ENCODE data around the gene TAL2. TPM values are rescaled to one million over a fixed set of nuclear protein-coding genes. Genes with fewer than 3 reads are reported as not detected.

The TAL2 gene
- total and polyA plus RNA-seq, 9 of the 15 experiments (the other 6 are each of a cell fraction or from before 2014, with no cell fraction given): 0.21 to 3.7 (median 1.1) TPM; not detected in 1

GRCh38 chr9:105712297-105712696 is 50.0 kb downstream of the TAL2 start:
- Histone ChIP-seq H3K4me1 (replicated peaks in 1 of 2; ENCODE audit: control insufficient read depth in 2 of 2, insufficient read depth in 2 of 2, low read length in 2 of 2) (peaks cover 0 to 14% of the 10 kb centered on the region in 2 experiments; a peak in 1 of 5 replicates), H3K4me3 (no peak overlapping the region), H3K4me2 (ENCODE audit: insufficient read depth, low read length) (no peak overlapping the region), H3K27ac (ENCODE audit: extremely low read depth, low read depth, low read length) (no peak overlapping the region), H4K20me1 (replicated peaks; ENCODE audit: control insufficient read depth, insufficient read depth, low read length) (no peaks in the 10 kb centered on the region), H3K9ac (ENCODE audit: insufficient read depth in 1 of 2, low read depth in 2 of 2, low read length in 2 of 2) (no peak overlapping the region), H3K36me3 (ENCODE audit: control insufficient read depth, insufficient read depth, low read length) (peaks cover 17% of the 10 kb centered on the region; the same call in 2 of the 3 replicates), H3K9me1 (ENCODE audit: control insufficient read depth, insufficient read depth, low read length) (no peaks in the 10 kb centered on the region), H3K27me3 (ENCODE audit: control insufficient read depth in 2 of 2, insufficient read depth in 2 of 2, low read length in 2 of 2) (no peaks in the 10 kb centered on the region), H3K79me2 (ENCODE audit: control insufficient read depth, insufficient read depth, low read length) (0 out of 3 replicates have a peak, but pooled peaks cover 4% of the 10 kb centered on the region), H2AFZ (ENCODE audit: low read depth, low read length) (no peak overlapping the region), H3K9me3 (replicated peaks; ENCODE audit: control insufficient read depth, insufficient read depth, low read depth, low read length) (no peaks in the 10 kb centered on the region)
- in situ Hi-C loops (cut with MboI) (loop anchor here (10.0 kb wide), 1 partner anchor 97 kb away; no protein-coding TSS in a partner anchor), intact Hi-C loops (cut with micrococcal nuclease) (no loop called here)
- ATAC-seq (no peak), FAIRE-seq (no peak), DNase-seq (ENCODE audit: extremely low read depth in 1 of 4, low spot score in 3 of 4) (no peak)
- ChIA-PET CTCF (ENCODE audit: low intra/inter-chr PET ratio) (no interaction called here), POLR2A (interaction anchor here (0.7 to 1.0 kb wide), 2 partner anchors 19 to 597 kb away, joined by 3 read pairs; no protein-coding TSS in a partner anchor)
- WGBS (ENCODE audit: insufficient coverage, low coverage, missing lambda C conversion rate): 38% methylated on average over 1 of the region's 1 CpG
- TF ChIP-seq ARNT (IDR thresholded peaks at IDR 0.05): no peak
- TF ChIP-seq PYGO2 (tag; IDR thresholded peaks at IDR 0.05): no peak
- TF ChIP-seq CEBPB (tag; IDR thresholded peaks at IDR 0.05): peak; percentile 73
- no peak for TF ChIP-seq CEBPG (CRISPR knock-in tag; IDR thresholded peaks at IDR 0.05)
- peak in 1 of 2 experiments; percentile 61; a peak in 2 of 4 replicates for TF ChIP-seq CEBPG (tag; conservative IDR thresholded peaks at IDR 0.05 in 1 of 2, IDR thresholded peaks at IDR 0.05 in 1 of 2)
- TF ChIP-seq NR2F6 (CRISPR knock-in tag; IDR thresholded peaks at IDR 0.05): no peak
- no TSS peak for BruUV-seq (replicated peaks)

Other genes with a start within 250 kb of the TAL2 start
- gene FSD1L, start 214.4 kb upstream of the TAL2 start, total RNA-seq (2014; rRNA removed): 0.95 and 1.9 TPM in 2 replicates
- 3.1 and 5.4 TPM in 2 replicates for gene FSD1L, start 214.4 kb upstream of the TAL2 start, total RNA-seq (2014; rRNA removed; fragmentation: Illumina TruSeq; extraction: Trizol)
- 3.4 and 4.2 TPM in 2 replicates for gene FSD1L, start 214.4 kb upstream of the TAL2 start, total RNA-seq (2015; rRNA removed; fragmentation: Illumina TruSeq; extraction: Trizol)
- 2.2 and 2.5 TPM in 2 replicates for gene FSD1L, start 214.4 kb upstream of the TAL2 start, total RNA-seq (2021)
- gene FSD1L, start 214.4 kb upstream of the TAL2 start, polyA plus RNA-seq (2011; rRNA removed): 2.5 and 3.9 TPM in 2 replicates
- gene FSD1L, start 214.4 kb upstream of the TAL2 start, polyA plus RNA-seq (2014; fragmentation: Illumina TruSeq; extraction: Trizol): 1.8 and 2.1 TPM in 2 replicates
- 1 to 10 TPM; 1.1 to 2.1 TPM for gene FSD1L, start 214.4 kb upstream of the TAL2 start, polyA plus RNA-seq (2014; fragmentation: Nextera tagmentation; extraction: Ambion mirVana)
- 1.1 and 1.3 TPM in 2 replicates for gene FSD1L, start 214.4 kb upstream of the TAL2 start, polyA plus RNA-seq (2014; rRNA removed)
- gene FKTN, start 104.3 kb upstream of the TAL2 start, total RNA-seq (2014; rRNA removed): 5.3 and 5.4 TPM in 2 replicates
- gene FKTN, start 104.3 kb upstream of the TAL2 start, total RNA-seq (2014; rRNA removed; fragmentation: Illumina TruSeq; extraction: Trizol): 16.3 and 18.3 TPM in 2 replicates
- gene FKTN, start 104.3 kb upstream of the TAL2 start, total RNA-seq (2015; rRNA removed; fragmentation: Illumina TruSeq; extraction: Trizol): 9.5 and 11.4 TPM in 2 replicates
- 10.1 and 10.4 TPM in 2 replicates for gene FKTN, start 104.3 kb upstream of the TAL2 start, total RNA-seq (2021)
- gene FKTN, start 104.3 kb upstream of the TAL2 start, polyA plus RNA-seq (2011; rRNA removed): 8.4 and 13.9 TPM in 2 replicates
- 10.5 and 12.6 TPM in 2 replicates for gene FKTN, start 104.3 kb upstream of the TAL2 start, polyA plus RNA-seq (2014; fragmentation: Illumina TruSeq; extraction: Trizol)
- 1 to 10 TPM; 5.9 to 6.0 TPM for gene FKTN, start 104.3 kb upstream of the TAL2 start, polyA plus RNA-seq (2014; fragmentation: Nextera tagmentation; extraction: Ambion mirVana)
- gene FKTN, start 104.3 kb upstream of the TAL2 start, polyA plus RNA-seq (2014; rRNA removed): 7.5 and 7.9 TPM in 2 replicates
- 37.1 and 38.5 TPM in 2 replicates for gene TMEM38B, start 32.1 kb downstream of the TAL2 start, total RNA-seq (2014; rRNA removed)
- 37.0 and 39.7 TPM in 2 replicates for gene TMEM38B, start 32.1 kb downstream of the TAL2 start, total RNA-seq (2014; rRNA removed; fragmentation: Illumina TruSeq; extraction: Trizol)
- gene TMEM38B, start 32.1 kb downstream of the TAL2 start, total RNA-seq (2015; rRNA removed; fragmentation: Illumina TruSeq; extraction: Trizol): 22.3 and 26.0 TPM in 2 replicates
- 46.3 and 52.9 TPM in 2 replicates for gene TMEM38B, start 32.1 kb downstream of the TAL2 start, total RNA-seq (2021)
- 42.1 and 54.9 TPM in 2 replicates for gene TMEM38B, start 32.1 kb downstream of the TAL2 start, polyA plus RNA-seq (2011; rRNA removed)
- 26.6 and 34.6 TPM in 2 replicates for gene TMEM38B, start 32.1 kb downstream of the TAL2 start, polyA plus RNA-seq (2014; fragmentation: Illumina TruSeq; extraction: Trizol)
- 10 to 100 TPM; 42.0 to 57.5 TPM for gene TMEM38B, start 32.1 kb downstream of the TAL2 start, polyA plus RNA-seq (2014; fragmentation: Nextera tagmentation; extraction: Ambion mirVana)
- gene TMEM38B, start 32.1 kb downstream of the TAL2 start, polyA plus RNA-seq (2014; rRNA removed): 26.4 and 30.9 TPM in 2 replicates

All from K562 (cell line).